GM11168 (cell line): ENCODE data around the gene PSTK.

Experiments
- in situ Hi-C: fragments of 300-500 bp; cut with MboI; formaldehyde crosslinking; loops from one replicate; pipeline ENCODE4 v1.12.0; 2022; ENCODE audit warnings: low sequenced_read_pairs; ENCODE audit not compliant: unreplicated experiment

The PSTK gene

DNA sequence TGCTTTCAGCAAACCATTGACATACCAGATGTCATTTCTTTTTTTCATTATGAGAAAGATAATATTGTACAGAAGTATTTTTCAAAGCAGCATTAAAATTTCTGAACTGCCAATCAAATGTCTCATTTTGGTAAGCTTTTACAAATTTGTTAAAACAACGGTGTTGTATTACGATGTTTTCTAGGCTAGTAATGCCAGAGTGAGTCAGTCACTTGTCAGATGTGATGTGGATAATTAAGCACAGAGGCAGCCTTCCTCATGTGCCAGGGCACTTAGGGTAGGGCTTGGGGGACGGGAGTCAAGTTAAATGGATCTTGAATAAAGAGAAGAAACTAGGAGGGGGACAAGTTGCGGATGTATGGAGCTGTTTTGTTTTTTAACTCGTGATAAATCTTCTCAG, 10.1 kb downstream of the PSTK start:
- in situ Hi-C loops, result no loop called here

DNA sequence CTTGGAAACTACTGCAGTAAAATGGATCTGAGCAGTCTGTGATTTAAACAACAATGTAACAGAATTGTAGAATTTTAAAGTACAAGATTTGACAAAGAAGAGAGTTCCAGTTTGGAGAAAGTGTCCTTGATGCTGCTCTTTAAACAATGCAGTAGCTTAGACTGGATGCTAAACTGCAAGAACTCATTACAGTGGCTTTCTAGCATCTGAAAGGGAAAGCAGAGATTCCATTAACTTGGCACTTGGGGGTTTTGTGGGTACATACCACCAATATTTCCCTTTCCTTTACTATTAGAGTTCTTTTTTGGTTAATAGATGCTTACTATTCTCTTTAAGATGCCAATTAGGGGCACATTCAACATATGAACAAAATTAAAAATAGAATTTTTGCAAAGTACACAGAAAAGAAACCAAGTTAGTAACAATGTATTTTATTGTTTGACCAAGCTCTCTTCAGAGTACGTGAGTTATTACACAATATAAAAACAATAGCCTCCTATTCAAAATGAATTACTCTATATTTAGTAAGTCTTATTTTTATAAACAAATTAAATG, 11.9 kb downstream of the PSTK start:
- in situ Hi-C loops, result no loop called here

DNA sequence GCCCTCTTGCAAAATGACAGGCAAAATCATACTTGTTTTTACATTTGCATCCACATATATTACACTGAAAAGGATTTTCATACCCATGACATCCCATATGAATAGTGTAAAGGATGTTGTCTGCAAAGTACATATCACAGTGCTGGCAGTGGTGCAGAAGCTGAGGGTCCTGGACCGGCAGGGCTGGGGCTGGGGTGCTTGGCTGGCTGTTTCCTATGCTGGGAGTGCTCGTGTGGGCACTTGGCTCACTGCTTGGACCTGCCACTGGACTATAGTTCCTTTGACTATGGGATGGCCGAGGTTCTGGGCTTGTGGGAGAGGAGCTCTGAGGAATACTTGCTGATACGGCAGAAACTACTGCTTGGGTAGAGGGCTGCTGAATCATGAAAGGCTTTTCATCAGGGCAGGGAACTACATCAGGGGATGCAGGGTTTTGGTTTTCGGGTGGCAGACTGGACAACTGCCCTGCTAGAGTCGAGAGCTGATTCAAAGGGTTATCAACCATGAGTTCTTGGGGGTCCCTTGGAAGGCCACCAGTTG, 13.7 kb downstream of the PSTK start:
- in situ Hi-C loops, result no loop called here

DNA sequence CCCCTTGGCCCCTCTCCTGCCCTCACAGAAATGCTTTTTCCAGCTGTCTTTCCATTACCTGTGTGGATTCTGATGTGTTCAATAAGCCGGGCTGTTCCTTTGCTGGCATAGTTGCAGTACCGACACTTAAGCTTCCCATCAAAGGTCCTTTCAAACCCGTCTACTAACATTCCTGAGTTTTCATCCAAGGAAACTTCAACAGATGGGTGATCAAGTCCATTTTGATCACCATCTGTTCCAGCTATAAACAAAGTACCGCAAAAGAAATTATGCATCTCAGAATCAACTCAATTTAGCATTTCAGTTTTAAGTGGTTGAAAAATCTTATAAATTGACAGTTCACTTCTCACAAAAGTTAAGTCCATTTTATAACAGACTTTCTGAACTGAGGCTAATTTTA, 15.7 kb downstream of the PSTK start:
- in situ Hi-C loops, result no loop called here

DNA sequence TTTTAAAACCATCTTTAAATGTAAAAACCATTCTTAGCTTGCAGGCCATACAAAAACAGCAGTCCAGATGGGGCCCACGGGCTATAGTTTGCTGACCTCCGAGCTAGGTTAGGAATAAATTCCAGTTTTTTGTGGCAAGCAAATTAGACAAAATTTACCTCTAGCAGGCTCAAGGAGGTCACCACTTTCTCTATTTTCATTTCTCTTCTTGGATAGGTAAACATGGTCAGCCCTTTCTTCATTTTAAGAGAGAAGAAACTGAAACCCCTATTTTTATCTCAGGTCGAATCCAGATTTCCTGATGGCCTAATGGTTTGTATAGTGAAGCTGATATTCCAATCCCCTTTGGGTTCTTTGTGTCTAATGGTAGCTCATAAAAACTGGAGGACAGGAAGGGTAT, 17.7 kb downstream of the PSTK start:
- in situ Hi-C loops, result no loop called here

DNA sequence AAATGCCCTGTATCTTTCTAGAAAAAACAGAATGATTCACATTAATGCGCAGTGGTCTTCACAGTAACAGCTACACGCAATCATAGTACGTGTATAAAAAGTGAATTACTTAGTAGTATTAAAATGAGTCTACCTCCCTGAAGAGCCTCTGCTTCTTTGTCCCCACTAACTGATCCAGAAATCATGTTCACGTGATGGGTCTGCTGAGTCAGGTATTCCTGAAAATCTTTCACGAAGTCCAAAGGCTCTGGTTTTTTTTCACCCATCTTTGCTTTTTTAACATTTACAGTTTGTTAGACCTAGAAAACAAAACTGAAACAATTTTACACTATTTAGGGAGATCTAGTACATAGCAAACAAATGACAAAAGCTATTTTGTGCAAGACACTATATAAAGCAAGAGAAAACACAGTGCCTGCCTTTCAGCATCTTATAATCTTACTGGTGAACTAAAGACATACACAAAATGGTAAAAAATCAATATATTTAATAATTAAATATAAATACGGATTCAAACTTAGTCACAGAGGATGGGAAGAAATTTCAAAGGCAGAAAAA, 18.2 kb downstream of the PSTK start:
- in situ Hi-C loops, result no loop called here

DNA sequence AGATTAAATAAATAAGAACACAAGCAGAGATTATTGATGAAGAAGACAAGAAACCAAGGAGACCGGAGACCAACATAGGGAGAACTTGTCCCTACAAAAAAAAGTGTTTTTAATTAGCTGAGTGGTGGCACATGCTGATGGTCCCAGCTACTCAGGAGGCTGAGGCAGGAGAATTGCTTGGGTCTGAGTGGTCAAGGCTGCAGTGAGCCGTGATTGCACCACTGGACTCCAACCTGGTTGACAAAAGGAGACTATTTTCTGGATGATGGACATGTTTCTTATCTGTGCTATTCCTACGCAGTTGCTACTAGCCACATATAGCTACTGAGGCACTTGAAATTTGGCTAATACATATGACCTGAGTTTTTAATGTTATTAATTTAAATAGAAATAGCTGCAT, 18.7 kb downstream of the PSTK start:
- in situ Hi-C loops, result no loop called here

DNA sequence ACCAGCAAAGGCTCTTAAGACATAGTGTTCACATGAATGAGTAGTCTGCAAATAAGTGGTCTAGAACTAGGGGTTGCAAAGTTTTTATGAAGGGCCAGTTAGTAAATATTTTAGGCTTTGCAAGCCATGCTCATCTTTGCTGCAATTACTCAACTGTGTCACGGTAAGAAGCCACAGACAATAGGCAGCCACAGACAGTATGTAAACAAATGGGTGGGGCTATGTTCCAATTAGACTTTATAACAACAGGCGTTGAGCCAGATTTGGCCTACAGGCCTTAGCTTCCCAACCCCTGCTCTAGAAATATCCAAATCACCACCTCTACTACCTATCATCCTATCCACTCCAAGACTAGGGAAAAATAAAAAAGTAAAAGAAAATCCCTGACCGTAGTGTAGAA, 19.1 kb downstream of the PSTK start:
- in situ Hi-C loops, result no loop called here

DNA sequence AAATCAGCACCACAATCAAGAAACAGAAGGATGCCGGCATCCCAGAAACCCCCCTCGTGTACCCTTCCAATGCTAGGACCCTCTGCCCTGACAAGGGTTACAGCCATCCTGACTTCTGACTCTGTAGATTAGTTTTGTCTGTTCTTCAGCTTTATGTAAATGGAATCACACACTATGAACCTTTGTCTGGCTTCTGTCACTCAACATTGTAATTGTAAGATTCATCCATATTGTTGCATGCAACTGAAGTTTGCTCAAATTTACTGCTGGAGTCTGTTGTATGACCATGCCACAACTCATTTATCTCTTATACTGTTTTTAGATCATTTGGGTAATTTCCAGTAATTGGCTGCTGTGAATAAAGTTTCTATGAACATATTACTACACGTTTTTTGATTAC, 20.0 kb downstream of the PSTK start:
- in situ Hi-C loops, result no loop called here

DNA sequence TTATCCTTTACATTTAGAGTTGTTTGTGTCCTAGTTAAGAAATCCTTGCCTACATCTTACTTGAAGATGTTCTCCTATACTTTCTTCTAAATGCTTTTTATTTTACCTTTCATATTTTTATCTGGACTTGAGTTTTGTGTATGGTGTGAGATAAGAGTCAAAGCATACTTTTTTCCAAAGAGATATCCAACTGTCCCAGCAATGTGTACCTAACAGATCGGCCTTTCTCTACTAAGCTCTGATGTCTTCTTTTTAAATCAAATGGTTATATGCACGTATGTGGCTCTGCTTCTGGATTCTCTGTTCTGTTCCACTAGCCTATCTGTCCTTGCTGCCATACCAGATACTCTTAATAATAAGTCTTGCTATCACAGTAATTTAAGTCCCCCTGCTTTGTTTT, 21.2 kb downstream of the PSTK start:
- in situ Hi-C loops, result no loop called here

DNA sequence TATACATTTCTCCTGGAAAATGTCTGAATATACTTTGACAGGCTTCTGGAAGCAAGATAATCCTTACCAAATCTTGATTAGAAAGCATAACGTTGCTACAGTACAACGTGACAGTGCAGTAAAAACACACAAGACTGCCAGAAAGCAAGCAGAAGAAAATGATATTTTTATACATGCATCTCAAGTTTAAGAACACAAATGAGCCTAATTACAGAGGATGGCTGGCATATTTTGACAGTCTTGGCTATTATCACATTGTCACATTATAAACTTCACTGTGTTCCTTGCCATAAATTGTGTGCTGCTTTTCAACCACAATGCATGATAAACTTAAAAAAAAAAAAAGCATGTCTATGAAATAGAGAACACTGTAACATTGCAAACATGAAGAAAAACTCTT, 24.1 kb downstream of the PSTK start:
- in situ Hi-C loops, result no loop called here

DNA sequence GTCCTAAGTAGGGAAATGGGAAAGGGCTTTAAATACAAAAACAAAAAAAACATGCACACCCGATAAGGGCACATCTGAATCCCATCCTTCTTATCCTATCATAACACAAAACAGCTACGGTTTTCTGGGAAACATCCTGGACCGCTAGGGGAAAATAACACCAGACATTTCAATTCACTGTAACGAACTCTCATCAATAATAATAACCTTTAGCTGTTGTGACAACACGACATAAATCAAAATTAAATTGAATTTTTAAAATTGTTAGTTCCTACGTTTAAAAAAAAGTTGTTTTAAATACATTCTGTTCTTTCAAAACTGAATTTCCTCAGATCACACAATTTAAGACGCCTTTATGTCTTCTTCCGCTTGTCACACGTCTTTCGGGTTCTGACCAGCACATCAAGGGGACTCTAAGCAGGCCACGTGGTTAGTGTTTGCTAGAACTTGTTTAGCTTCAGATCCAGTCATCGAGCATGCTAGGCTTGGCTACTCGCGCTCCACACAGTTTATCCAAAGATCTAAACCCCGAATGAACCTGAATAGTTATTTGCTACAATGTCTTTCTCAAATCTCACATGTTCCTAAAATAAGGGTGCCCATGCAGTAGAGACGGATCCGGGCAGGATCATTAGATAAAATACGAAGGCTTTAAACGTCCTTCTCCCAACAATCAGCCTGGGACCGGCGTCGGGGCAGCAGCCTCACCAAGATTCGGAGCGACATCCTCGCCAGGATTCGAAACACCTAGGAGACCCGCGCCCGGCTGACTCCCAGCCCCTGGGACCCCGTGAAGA, 27.6 kb downstream of the PSTK start:
- in situ Hi-C loops, result no loop called here

DNA sequence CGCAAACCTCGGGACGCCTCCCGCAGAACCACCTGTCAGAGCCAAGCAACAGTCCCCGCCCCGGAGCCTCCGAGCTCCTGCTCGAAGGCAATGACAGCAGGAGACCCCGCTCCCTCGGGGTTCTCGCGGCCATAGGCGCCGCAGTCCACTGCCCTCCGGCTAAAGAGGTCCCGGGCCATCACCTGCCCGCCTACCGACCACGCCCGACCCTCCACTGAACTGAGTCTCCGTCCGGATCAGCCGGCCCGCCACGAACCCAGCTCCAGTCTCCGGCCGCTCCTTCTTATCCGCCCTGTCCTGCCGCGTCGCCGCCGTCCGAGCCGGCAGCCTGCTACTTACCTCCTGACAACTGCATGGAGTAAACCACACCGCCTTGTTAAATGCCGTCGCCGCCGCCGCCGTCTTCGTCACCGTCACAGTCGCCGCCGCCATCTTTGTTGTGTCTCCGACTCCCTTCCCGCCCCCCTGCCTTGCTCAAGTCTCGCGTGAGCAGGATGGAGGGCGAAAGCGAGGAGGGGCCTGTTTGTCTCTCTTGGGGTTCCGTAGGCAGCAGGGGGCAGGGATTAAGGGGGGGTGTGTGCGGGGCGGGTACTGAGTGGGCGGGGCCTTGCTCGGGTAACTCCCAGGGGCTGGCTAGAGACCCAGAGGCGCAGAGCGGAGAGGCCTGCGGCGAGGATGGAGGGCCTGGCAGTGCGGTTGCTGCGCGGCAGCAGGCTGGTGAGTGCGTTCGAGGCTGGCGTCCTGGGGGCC, 28.3 kb downstream of the PSTK start, which contains the start of the genes ACADSB and IKZF5:
ACADSB (plus strand) TSS at position 652 of the 750 bp plus-strand sequence; CDS start at position 676, 24 bp downstream.
IKZF5 (minus strand) TSS at position 441 of the 750 bp plus-strand sequence. CDS start 10,170 bp downstream, outside the sequence.
- in situ Hi-C loops, result no loop called here

DNA sequence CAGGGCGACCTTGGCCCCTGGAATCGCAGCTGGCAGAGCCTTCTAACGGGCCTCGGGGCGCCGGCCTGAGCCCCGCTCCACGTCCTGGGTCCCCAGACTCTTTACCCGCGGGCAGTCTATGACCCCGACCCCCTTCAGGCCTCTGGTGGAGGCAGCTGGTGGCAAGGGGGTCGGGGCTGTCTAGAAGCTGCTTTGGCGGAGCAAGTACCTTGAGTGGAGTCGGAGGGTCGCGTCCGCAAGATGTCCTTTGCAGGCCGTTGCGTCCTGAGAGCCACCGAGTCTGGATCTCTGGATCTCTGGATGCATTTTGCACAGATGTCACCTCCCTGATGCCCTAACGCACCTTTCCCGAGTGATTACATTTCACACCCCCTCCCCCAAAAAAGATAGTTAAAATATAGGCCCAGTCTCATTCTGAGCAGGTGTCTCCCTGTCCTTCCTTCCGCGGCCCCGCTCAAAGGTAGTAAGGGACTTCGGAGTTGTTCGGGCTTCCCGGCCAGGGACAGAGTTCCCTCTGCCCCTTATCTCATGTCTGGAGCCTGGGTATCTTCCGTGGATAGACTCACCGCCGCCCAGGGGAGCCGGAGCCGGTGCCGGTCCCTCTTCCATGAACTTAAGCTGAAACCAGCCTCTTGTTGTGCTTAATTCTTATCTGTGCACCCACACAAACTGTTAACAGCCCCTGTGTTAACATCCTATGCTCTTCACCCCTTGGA, 29.1 kb downstream of the PSTK start:
- in situ Hi-C loops, result no loop called here

DNA sequence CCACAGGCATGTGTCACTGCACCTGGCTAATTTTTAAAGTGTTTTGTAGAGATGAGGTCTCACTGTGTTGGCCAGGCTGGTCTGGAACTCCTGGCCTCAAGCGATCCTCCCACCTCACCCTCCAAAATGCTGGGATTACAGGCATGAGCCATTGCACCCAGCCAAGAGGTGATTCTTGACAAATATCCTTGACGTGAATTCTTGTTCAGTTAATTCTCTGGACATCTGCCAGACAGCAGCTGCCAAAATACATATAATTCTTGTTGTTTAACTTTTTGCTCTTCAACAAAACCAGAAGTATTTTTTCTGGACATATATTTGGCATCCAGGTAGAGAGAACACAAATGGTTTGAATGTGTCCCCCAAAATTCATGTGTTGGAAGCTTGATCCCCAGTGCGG, 31.8 kb downstream of the PSTK start:
- in situ Hi-C loops, result no loop called here

DNA sequence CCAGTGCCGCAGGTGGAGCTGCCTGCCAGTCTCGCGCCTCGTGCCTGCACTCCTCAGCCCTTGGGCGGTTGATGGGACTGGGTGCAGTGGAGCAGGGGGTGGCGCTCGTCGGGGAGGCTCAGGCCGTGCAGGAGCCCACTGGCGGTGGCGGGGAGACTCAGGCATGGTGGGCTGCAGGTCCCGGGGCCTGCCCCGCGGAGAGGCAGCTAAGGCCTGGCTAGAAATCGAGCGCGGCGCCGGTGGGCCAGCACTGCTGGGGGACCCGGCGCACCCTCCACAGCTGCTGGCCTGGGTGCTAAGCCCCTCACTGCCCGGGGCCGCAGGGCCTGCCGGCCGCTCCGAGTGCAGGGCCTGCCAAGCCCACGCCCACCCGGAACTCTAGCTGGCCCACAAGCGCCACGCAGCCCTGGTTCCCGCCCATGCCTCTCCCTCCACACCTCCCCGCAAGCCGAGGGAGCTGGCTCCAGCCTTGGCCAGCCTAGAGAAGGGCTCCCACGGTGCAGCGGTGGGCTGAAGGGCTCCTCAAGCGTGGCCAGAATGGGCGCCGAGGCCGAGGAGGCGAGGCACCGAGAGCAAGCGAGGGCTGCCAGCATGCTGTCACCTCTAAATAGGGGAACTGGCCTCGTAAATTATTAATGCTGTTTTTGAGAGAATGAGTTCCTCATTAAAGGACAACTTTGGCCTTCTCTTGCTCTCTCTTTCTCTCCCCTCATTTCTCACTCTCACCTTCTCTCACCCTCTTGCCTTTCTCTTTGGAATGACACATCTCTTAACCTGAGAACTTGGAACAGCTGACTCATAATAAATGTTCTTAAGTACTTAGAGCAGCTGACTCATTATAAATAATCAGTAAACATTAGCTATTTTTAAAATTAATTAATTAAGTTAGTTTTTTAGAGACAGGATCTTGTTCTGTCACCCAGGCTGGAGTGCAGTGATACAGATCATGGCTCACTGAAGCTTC, 33.5 kb downstream of the PSTK start:
- in situ Hi-C loops, result no loop called here

DNA sequence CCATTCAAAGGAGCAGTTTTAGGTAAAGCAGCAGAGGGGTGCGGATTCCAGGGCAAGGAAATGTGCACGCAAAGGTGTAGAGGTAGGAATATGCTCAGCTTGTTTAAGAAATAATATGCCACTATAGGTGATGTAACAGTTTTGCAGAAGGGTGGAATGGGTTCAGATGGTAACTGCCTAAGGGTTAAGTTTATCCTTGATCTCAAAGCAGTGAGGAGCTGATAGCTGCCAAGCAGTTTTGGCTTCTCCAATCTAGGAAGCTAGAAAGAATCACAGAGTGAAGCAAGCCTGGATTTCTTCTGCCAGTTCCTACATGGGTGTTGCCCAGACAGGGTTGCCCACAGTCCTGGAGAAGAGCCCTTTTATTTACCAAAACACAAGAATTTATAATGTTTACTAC, 34.6 kb downstream of the PSTK start:
- in situ Hi-C loops, result no loop called here

DNA sequence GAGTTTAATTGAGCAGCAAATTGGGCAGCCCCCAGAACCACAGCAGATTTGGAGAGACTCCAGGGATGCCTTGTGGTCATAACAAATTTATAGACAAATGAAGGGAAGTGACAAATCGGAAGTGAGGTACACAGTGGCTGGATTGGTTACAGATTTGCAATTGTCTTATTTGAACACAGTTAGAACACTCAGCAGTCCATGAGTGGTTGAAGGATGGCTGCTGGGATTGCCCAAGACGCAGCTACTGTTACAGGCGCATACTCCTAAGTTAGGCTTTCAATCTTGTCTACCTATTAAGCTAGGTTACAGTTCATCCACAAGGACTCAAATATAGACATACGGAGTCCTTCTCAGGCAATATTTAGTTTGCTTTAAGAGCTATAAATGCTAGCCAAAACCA, 36.0 kb downstream of the PSTK start:
- in situ Hi-C loops, result no loop called here
